Cortex of kidney (tissue), 1 donor: ENCODE measurements around the gene ADK.
A peak's percentile ranks its signal among the peaks of the same experiment; 100 is the strongest.
"Not testable (repeated sequence)": the region's sequence is repeated elsewhere in the genome, so short reads cannot be mapped to it uniquely, and the experiment has no call there.

Experiments
- DNase-seq: peaks from one replicate; lab custom pipeline; 2025; lab: John Stamatoyannopoulos, UW

Gene ADK

GRCh38 chr10:74150990-74151878 is at the start of gene ADK:
ADK (plus strand) TSS chr10:74151221; CDS start chr10:74151279, 58 bp downstream.
- peak; percentile 8 for DNase-seq

- no peak for DNase-seq
Measured at GRCh38 chr10:74103560-74104258, 47.3 kb upstream of the ADK start.

GRCh38 chr10:74104480-74104879 is 46.5 kb upstream of the ADK start:
- no peak for DNase-seq

GRCh38 chr10:74104996-74105395 is 46.0 kb upstream of the ADK start:
- DNase-seq, result no peak

- DNase-seq, result no peak
Measured at GRCh38 chr10:74107391-74107790, 43.6 kb upstream of the ADK start.

GRCh38 chr10:74109452-74109851 is 41.6 kb upstream of the ADK start:
- no peak for DNase-seq

- no peak for DNase-seq
Measured at GRCh38 chr10:74110120-74110519, 40.9 kb upstream of the ADK start.

GRCh38 chr10:74111799-74112198 is 39.2 kb upstream of the ADK start:
- DNase-seq, result no peak

GRCh38 chr10:74113546-74113945 is 37.5 kb upstream of the ADK start:
- DNase-seq, result no peak

GRCh38 chr10:74114041-74114448 is 37.0 kb upstream of the ADK start:
- no peak for DNase-seq

- DNase-seq, result no peak
Measured at GRCh38 chr10:74117738-74118137, 33.3 kb upstream of the ADK start.

- no peak for DNase-seq
Measured at GRCh38 chr10:74118804-74119203, 32.2 kb upstream of the ADK start.

- DNase-seq, result no peak
Measured at GRCh38 chr10:74120911-74121310, 30.1 kb upstream of the ADK start.

GRCh38 chr10:74121368-74121767 is 29.7 kb upstream of the ADK start:
- no peak for DNase-seq

- DNase-seq, result no peak
Measured at GRCh38 chr10:74122060-74122459, 29.0 kb upstream of the ADK start.

GRCh38 chr10:74123081-74123480 is 27.9 kb upstream of the ADK start:
- no peak for DNase-seq

- no peak for DNase-seq
Measured at GRCh38 chr10:74133923-74134820, 16.8 kb upstream of the ADK start.

- DNase-seq, result no peak
Measured at GRCh38 chr10:74135452-74135851, 15.6 kb upstream of the ADK start.

GRCh38 chr10:74137992-74138391 is 13.0 kb upstream of the ADK start:
- no peak for DNase-seq

GRCh38 chr10:74138596-74138995 is 12.4 kb upstream of the ADK start:
- not testable (repeated sequence) for DNase-seq

- DNase-seq, result no peak
Measured at GRCh38 chr10:74139981-74140380, 11.0 kb upstream of the ADK start.

GRCh38 chr10:74140553-74140952 is 10.5 kb upstream of the ADK start:
- DNase-seq, result no peak
